ENCODE data around the gene TMEM132C. TPM values are rescaled to one million over a fixed set of nuclear protein-coding genes. Genes with fewer than 3 reads are reported as not detected.

TMEM132C gene
- total and polyA plus RNA-seq, 2 experiments from 2014 or later, result 10.6 to 16.5 TPM

DNA sequence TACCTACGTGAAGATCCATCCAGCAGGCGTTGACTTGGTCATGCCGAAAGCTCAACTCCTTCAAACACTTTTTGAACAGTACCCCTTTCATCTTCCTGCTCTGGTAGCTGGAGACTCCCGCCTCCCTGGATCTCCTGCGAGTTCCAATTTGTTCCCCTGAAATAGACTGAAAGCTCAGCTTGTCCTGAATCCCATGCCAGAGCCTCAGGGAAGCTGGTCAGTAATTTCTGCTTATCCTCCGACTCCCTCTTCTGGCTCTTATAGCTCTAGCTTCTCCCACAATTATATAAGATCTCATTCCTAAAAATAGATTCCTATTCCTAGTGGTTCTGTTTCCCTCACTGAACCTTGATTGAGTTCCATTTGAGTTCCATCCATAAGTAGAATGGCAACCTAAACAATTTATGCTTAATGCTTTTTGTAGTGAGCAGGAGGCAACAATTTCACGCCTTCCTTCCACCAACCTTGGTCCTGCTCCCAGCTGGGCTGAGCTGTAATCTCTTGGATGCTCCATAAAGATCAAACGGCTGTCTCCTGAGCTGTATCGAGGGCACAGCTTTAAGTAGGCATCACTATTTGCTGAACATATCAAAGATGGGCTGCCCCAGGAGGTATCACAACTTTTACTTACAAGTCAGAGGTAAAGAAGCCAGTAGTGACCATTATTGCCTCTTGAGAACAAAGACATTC, 8.0 kb upstream of the TMEM132C start:
- peak; percentile 31 for DNase-seq (ENCODE audit: low spot score)
- 60% methylated on average over 9 of the region's 9 CpGs for WGBS (ENCODE audit: low lambda C conversion rate, missing lambda C conversion rate)
- no peaks in the 10 kb centered on the region for H4K20me1 ChIP-seq (ENCODE audit: insufficient read depth, poor library complexity, severe bottlenecking)
- no peak overlapping the region for H3K4me2 ChIP-seq
- H3K79me2 ChIP-seq, result no peaks in the 10 kb centered on the region
- H3K27ac ChIP-seq, result no peak overlapping the region
- peaks cover 6% of the 10 kb centered on the region for H3K27me3 ChIP-seq
- H3K36me3 ChIP-seq (replicated peaks; ENCODE audit: insufficient read depth, low read depth), result no peaks in the 10 kb centered on the region
- H3K9me3 ChIP-seq (ENCODE audit: low read depth), result no peaks in the 10 kb centered on the region
- no peak overlapping the region for H2AFZ ChIP-seq
- H3K4me3 ChIP-seq, result no peak overlapping the region
- H3K9me2 ChIP-seq (replicated peaks; ENCODE audit: insufficient read depth), result no peaks in the 10 kb centered on the region
- H3K4me1 ChIP-seq (ENCODE audit: insufficient read depth), result no peaks in the 10 kb centered on the region
- TF ChIP-seq EZH2phosphoT487 (IDR thresholded peaks at IDR 0.05; ENCODE audit: low read depth, severe bottlenecking, unreplicated experiment) (no peak), EZH2 (IDR thresholded peaks at IDR 0.05; ENCODE audit: borderline replicate concordance) (no peak)
- TF ChIP-seq, protein P1, sequence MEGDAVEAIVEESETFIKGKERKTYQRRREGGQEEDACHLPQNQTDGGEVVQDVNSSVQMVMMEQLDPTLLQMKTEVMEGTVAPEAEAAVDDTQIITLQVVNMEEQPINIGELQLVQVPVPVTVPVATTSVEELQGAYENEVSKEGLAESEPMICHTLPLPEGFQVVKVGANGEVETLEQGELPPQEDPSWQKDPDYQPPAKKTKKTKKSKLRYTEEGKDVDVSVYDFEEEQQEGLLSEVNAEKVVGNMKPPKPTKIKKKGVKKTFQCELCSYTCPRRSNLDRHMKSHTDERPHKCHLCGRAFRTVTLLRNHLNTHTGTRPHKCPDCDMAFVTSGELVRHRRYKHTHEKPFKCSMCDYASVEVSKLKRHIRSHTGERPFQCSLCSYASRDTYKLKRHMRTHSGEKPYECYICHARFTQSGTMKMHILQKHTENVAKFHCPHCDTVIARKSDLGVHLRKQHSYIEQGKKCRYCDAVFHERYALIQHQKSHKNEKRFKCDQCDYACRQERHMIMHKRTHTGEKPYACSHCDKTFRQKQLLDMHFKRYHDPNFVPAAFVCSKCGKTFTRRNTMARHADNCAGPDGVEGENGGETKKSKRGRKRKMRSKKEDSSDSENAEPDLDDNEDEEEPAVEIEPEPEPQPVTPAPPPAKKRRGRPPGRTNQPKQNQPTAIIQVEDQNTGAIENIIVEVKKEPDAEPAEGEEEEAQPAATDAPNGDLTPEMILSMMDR (IDR thresholded peaks at IDR 0.05; ENCODE audit: poor library complexity), result peak; percentile 31

DNA sequence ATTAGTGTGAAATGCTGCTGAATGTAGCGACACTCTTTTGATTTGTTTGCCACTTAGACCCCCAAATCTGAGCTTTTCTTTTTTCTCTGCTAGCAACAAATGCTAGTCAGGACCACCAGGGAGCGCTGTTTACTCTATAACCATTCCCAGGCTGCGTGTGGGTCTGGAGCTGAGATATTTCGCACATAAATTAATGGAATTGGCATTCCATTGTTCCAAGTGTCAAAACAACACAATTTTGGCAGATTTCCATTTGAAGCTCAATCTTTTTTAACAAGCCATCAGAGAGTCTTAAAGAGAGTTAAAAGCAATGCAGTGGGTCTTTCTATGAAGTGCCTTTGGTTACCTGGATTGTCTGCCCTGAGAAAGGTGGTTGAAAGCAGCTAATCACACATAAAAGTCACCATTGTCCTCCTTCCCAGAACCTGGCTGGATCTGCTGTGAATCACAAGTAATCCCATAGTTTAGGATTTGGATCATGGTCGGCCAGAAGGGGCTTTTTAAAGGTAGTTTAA, 7.4 kb upstream of the TMEM132C start:
- TF ChIP-seq EZH2phosphoT487 (IDR thresholded peaks at IDR 0.05; ENCODE audit: low read depth, severe bottlenecking, unreplicated experiment) (no peak), EZH2 (IDR thresholded peaks at IDR 0.05; ENCODE audit: borderline replicate concordance) (no peak)
- TF ChIP-seq, protein P1 (IDR thresholded peaks at IDR 0.05; ENCODE audit: poor library complexity), result peak; percentile 93
- WGBS (ENCODE audit: low lambda C conversion rate, missing lambda C conversion rate), result 14% methylated on average over 5 of the region's 5 CpGs

DNA sequence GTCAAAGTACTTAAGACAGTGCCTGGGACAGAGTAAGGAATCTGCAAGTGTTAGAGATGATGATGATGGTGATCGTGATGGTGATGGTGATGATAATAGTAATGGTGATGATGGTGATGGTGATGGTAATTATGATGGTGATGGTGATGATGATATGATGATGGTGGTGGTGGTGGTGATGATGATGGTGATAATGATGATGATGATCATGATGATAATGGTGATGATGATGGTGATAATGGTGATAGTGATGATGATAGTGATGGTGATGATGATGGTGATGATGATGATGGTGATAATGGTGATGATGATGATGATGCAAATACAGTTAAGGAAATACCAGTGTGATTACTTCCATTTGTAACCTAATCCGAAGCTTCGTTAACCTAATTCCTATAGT, 5.2 kb upstream of the TMEM132C start:
- Histone ChIP-seq H3K79me2 (no peaks in the 10 kb centered on the region), H3K4me3 (no peak overlapping the region), H3K36me3 (replicated peaks; ENCODE audit: insufficient read depth, low read depth) (no peaks in the 10 kb centered on the region), H2AFZ (no peak overlapping the region), H3K4me1 (ENCODE audit: insufficient read depth) (no peaks in the 10 kb centered on the region), H3K27me3 (peaks cover 28% of the 10 kb centered on the region), H3K27ac (no peak overlapping the region), H3K9me2 (replicated peaks; ENCODE audit: insufficient read depth) (no peaks in the 10 kb centered on the region), H3K4me2 (no peak overlapping the region), H3K9me3 (ENCODE audit: low read depth) (no peaks in the 10 kb centered on the region), H4K20me1 (ENCODE audit: insufficient read depth, poor library complexity, severe bottlenecking) (no peaks in the 10 kb centered on the region)
- 96% methylated on average over 3 of the region's 3 CpGs for WGBS (ENCODE audit: low lambda C conversion rate, missing lambda C conversion rate)
- no peak for TF ChIP-seq EZH2phosphoT487 (IDR thresholded peaks at IDR 0.05; ENCODE audit: low read depth, severe bottlenecking, unreplicated experiment)
- no peak for DNase-seq (ENCODE audit: low spot score)

More for the DNA sequence above, 7.4 kb upstream of the TMEM132C start:
- Histone ChIP-seq H3K4me3 (no peak overlapping the region), H4K20me1 (ENCODE audit: insufficient read depth, poor library complexity, severe bottlenecking) (no peaks in the 10 kb centered on the region), H3K4me2 (no peak overlapping the region), H3K27me3 (peaks cover 11% of the 10 kb centered on the region), H3K9me3 (ENCODE audit: low read depth) (no peaks in the 10 kb centered on the region), H3K4me1 (ENCODE audit: insufficient read depth) (no peaks in the 10 kb centered on the region), H2AFZ (no peak overlapping the region), H3K79me2 (no peaks in the 10 kb centered on the region), H3K27ac (no peak overlapping the region), H3K36me3 (replicated peaks; ENCODE audit: insufficient read depth, low read depth) (no peaks in the 10 kb centered on the region), H3K9me2 (replicated peaks; ENCODE audit: insufficient read depth) (no peaks in the 10 kb centered on the region)
- peak; percentile 70 for DNase-seq (ENCODE audit: low spot score)

DNA sequence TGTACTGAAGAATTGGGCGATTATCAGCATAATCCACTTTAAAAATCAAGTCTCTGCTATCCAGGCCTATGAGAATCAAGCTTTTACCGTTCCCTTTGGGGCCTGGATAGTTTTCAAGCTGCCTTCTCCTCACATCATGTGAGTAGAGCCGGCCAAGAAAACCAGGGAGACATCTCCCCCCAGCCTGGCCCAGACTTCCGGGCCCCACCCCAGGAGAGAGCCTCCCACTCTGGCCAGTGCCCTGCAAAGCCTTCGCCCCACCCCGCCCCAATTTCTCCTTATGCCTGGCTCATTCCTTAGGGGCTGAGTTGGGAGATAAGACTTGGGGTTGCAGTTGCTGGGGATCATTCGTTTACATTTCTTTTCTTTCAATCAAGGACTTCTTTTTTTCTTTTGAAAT, 1.4 kb upstream of the TMEM132C start:
- no peaks in the 10 kb centered on the region for H3K9me3 ChIP-seq (ENCODE audit: low read depth)
- no peaks in the 10 kb centered on the region for H3K79me2 ChIP-seq
- H3K4me2 ChIP-seq, result peak overlapping the region; percentile 88
- WGBS (ENCODE audit: low lambda C conversion rate, missing lambda C conversion rate), result 54% methylated on average over 6 of the region's 7 CpGs
- TF ChIP-seq, protein P1 (IDR thresholded peaks at IDR 0.05; ENCODE audit: poor library complexity), result no peak
- TF ChIP-seq EZH2phosphoT487 (IDR thresholded peaks at IDR 0.05; ENCODE audit: low read depth, severe bottlenecking, unreplicated experiment) (no peak), EZH2 (IDR thresholded peaks at IDR 0.05; ENCODE audit: borderline replicate concordance) (no peak)
- no peak overlapping the region for H3K27ac ChIP-seq
- no peak for DNase-seq (ENCODE audit: low spot score)
- no peaks in the 10 kb centered on the region for H3K4me1 ChIP-seq (ENCODE audit: insufficient read depth)
- no peaks in the 10 kb centered on the region for H3K36me3 ChIP-seq (replicated peaks; ENCODE audit: insufficient read depth, low read depth)
- peaks cover 50% of the 10 kb centered on the region for H3K27me3 ChIP-seq
- H3K4me3 ChIP-seq, result no peak overlapping the region
- H3K9me2 ChIP-seq (replicated peaks; ENCODE audit: insufficient read depth), result no peaks in the 10 kb centered on the region
- H2AFZ ChIP-seq, result no peak overlapping the region
- no peaks in the 10 kb centered on the region for H4K20me1 ChIP-seq (ENCODE audit: insufficient read depth, poor library complexity, severe bottlenecking)
